ENCODE results near the gene SLC22A2.

SLC22A2 gene

DNA sequence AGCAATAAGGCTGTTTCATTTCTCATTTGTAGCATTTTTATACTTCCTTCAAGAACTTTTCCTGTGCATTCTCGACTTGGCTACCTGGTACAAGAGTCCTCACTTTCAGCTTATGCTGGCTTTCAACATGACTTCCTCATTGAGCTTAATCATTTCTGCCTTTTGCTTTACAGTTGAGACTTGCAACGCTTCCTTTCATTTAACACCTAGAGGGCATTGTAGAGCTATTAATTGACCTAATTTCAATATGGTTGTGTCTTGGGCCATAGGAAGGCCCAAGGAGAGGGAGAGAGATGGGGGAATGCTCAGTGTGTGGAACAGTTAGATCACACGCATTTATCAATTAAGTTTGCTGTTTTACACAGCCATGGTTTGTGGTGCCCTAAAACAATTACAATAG is 37.2 kb downstream of the SLC22A2 start:
- in situ Hi-C loops (cut with MboI; ENCODE audit: low sequenced_read_pairs, unreplicated experiment), result no loop called here
- DNase-seq (ENCODE audit: low spot score), result no peak
- TF ChIP-seq, protein P1, sequence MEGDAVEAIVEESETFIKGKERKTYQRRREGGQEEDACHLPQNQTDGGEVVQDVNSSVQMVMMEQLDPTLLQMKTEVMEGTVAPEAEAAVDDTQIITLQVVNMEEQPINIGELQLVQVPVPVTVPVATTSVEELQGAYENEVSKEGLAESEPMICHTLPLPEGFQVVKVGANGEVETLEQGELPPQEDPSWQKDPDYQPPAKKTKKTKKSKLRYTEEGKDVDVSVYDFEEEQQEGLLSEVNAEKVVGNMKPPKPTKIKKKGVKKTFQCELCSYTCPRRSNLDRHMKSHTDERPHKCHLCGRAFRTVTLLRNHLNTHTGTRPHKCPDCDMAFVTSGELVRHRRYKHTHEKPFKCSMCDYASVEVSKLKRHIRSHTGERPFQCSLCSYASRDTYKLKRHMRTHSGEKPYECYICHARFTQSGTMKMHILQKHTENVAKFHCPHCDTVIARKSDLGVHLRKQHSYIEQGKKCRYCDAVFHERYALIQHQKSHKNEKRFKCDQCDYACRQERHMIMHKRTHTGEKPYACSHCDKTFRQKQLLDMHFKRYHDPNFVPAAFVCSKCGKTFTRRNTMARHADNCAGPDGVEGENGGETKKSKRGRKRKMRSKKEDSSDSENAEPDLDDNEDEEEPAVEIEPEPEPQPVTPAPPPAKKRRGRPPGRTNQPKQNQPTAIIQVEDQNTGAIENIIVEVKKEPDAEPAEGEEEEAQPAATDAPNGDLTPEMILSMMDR (IDR thresholded peaks at IDR 0.05; ENCODE audit: borderline replicate concordance, control extremely low read depth, extremely low read depth, insufficient read depth, missing control alignments), result no peak

DNA sequence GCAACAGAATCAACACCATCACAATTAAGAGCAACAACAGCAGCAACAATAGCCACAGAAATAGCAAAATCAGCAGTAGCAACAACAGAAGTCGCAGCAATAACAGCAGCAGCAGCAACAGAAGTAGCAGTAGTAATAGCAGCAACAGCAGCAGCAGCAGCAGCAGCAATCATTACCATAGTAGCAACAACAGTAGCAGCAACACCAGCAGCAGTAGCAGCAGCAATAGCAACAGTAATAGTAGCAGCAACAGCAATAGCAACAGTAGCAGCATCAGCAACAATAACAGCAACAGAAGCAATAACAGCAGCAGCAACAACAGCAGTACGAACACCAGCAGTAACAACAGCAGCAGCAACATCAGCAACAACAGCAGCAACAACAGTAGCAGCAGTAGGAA is 39.8 kb downstream of the SLC22A2 start:
- in situ Hi-C loops (cut with MboI; ENCODE audit: low sequenced_read_pairs, unreplicated experiment), result no loop called here
- no peak for DNase-seq (ENCODE audit: low spot score)
- TF ChIP-seq, protein P1 (IDR thresholded peaks at IDR 0.05; ENCODE audit: borderline replicate concordance, control extremely low read depth, extremely low read depth, insufficient read depth, missing control alignments), result no peak

DNA sequence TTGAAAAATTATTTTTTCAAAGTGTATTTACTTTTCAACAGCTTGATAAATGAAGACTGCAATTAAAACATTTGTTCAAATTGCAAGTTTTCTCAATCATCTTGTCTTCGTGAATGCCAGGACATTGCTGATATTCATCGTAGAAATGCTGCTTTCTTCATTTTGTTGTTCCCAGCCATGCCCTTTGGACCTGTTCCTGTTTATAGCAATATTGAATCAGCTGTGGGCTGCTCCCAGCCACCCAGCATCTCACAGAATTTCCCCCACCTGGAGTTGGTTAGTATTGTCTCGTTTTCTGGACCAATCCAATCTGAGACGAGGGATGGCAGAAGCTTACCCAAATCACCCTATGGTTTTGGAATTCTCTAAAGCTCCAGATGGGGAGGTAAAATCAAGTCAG is 40.8 kb downstream of the SLC22A2 start:
- in situ Hi-C loops (cut with MboI; ENCODE audit: low sequenced_read_pairs, unreplicated experiment), result no loop called here
- no peak for DNase-seq (ENCODE audit: low spot score)
- TF ChIP-seq, protein P1 (IDR thresholded peaks at IDR 0.05; ENCODE audit: borderline replicate concordance, control extremely low read depth, extremely low read depth, insufficient read depth, missing control alignments), result no peak

DNA sequence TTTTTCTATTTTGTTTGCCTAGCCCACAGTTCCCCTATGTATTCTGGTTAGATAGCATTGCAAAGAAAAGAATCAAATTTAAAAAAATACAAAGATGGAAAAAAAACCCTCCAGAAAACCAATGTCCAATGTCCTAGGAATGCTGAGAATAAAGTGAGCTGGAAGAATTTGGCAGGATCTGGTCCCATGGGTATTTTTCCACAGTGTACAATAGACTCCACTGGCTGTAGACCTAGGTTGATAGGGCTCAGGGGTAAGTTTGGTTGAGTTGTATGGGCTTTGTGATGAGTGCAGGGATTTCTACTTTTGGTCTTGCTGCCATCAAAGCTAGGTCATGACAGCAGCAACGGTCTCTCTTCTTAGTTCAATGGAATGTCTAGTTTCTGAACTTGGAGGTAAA is 41.5 kb downstream of the SLC22A2 start:
- TF ChIP-seq, protein P1 (IDR thresholded peaks at IDR 0.05; ENCODE audit: borderline replicate concordance, control extremely low read depth, extremely low read depth, insufficient read depth, missing control alignments), result no peak
- in situ Hi-C loops (cut with MboI; ENCODE audit: low sequenced_read_pairs, unreplicated experiment), result no loop called here
- DNase-seq (ENCODE audit: low spot score), result no peak

DNA sequence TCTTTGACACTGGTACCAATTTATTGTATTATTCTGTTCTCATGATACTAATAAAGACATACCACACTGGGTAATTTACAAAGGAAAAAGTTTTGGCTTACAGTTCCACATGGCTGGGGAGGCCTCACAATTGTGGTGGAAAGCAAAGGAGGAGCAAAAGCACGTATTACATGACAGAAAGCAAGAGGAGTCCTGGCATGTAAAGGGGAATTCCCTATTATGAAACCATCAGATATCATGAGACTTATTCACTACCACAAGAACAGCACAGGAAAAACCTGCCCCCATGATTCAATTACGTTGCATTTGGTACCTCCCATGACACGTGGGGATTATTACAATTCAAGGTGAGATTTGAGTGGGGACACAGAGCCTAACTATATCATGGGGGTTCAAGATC is 43.4 kb downstream of the SLC22A2 start:
- in situ Hi-C loops (cut with MboI; ENCODE audit: low sequenced_read_pairs, unreplicated experiment), result no loop called here
- TF ChIP-seq, protein P1 (IDR thresholded peaks at IDR 0.05; ENCODE audit: borderline replicate concordance, control extremely low read depth, extremely low read depth, insufficient read depth, missing control alignments), result no peak
- no peak for DNase-seq (ENCODE audit: low spot score)

DNA sequence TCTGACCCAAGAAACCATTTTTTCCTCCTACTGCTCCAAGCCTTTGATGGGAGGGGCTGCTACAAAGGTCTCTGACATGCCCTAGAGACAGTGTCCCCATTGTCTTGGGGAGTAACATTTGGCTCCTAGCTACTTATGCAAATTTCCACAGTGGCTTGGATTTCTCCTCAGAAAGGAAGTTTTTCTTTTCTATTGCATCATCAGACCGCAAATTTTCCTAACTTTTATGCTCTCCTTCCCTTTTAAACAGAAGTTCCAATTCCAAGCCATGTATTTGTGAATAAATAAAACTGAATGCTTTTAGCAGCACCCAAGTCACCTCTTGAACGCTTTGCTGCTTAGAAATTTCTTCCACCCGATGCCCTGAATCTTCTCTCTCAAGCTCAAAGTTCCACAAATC is 51.0 kb downstream of the SLC22A2 start:
- TF ChIP-seq, protein P1 (IDR thresholded peaks at IDR 0.05; ENCODE audit: borderline replicate concordance, control extremely low read depth, extremely low read depth, insufficient read depth, missing control alignments), result no peak
- DNase-seq (ENCODE audit: low spot score), result no peak
- in situ Hi-C loops (cut with MboI; ENCODE audit: low sequenced_read_pairs, unreplicated experiment), result no loop called here

DNA sequence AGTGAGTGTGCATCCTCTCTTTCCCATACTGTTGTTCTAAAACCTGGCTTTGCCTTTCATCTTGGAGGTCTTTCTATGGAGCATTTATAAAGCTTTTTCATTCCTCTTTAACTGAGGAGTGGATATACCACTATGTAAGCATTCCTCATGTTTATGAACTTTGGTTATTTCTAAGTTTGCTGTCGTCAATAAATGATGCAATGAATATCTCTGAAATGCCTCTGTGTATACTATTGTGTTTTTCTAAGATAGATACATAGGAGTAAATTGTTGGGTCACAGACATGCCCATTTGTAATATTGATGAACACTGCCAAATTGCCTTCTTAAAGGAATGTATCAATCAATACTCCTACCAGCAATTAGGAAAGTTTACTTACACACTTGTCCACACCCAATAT is 53.9 kb downstream of the SLC22A2 start:
- in situ Hi-C loops (cut with MboI; ENCODE audit: low sequenced_read_pairs, unreplicated experiment), result no loop called here
- DNase-seq (ENCODE audit: low spot score), result no peak
- TF ChIP-seq, protein P1 (IDR thresholded peaks at IDR 0.05; ENCODE audit: borderline replicate concordance, control extremely low read depth, extremely low read depth, insufficient read depth, missing control alignments), result no peak
